ENCODE measurements around the gene TUBB1. TPM values are rescaled to one million over a fixed set of nuclear protein-coding genes. Genes with fewer than 3 reads are reported as not detected.
A peak's percentile ranks its signal among the peaks of the same experiment; 100 is the strongest.

TUBB1 gene
- total and polyA plus RNA-seq, 2 of the 13 experiments (the other 11 are each of a cell fraction or from before 2014, with no cell fraction given): 0.11 to 57.6 TPM

DNA sequence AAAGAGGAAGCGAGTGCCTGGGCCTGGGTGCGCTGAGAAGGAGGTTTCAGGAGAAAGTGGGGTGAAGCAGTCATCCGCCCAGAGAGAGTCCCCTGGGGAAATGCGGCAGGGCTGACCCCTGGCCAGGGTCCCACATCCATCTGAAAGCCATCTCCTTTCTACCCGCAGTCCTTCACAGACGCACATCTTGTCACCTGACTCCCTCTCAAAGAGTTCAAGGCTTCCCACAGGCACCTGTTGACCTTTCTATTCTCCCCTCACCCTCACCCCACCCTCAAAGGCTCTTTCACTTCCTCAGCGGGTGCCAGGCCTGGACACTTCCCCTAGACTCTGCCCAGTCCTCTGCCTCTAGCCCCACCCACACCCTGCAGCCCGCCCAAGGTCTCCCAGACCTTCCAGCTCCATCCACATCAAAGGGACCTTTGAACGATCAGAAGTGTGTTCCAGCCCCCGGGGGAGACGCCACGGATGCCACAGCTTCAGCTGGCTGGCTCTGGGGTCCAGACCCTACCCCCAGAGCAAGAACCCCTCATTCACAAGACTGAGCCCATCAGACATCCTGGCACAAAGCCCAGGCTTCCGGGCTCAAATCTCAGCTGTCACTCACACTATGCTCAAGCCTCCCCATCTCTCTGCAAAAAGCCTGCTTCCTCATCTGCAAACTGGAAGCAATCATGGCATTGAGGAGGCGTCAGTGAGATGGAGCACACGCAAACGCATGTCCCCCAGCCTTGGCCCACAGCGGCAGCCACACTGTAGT lies 14.3 kb upstream of the TUBB1 start (continued):
- TF ChIP-seq MEIS2 (CRISPR knock-in tag; IDR thresholded peaks at IDR 0.05) (peak; percentile 64; the same call in 1 of the 2 replicates), ERF (CRISPR knock-in tag; IDR thresholded peaks at IDR 0.05) (peak; percentile 33; the same call in 1 of the 2 replicates), ZNF572 (CRISPR knock-in tag; IDR thresholded peaks at IDR 0.05) (peak; percentile 99), HMG20B (CRISPR knock-in tag; conservative IDR thresholded peaks at IDR 0.05) (peak; percentile 59), ELF1 (CRISPR knock-in tag; IDR thresholded peaks at IDR 0.05) (peak; percentile 60; the same call in 1 of the 2 replicates), GABPB1 (CRISPR knock-in tag; IDR thresholded peaks at IDR 0.05) (peak; percentile 38; the same call in 1 of the 2 replicates), ZNF788 (CRISPR knock-in tag; IDR thresholded peaks at IDR 0.05; ENCODE audit: borderline replicate concordance) (0 out of 2 replicates have a peak, but pooled peaks have one; percentile 62), HNF4G (IDR thresholded peaks at IDR 0.05; ENCODE audit: borderline replicate concordance, low read depth, low read length) (peak; percentile 37; the same call in 1 of the 2 replicates), HNF4G (CRISPR knock-in tag; IDR thresholded peaks at IDR 0.05; ENCODE audit: borderline replicate concordance, low read depth) (peak; percentile 85; the same call in 1 of the 2 replicates)

DNA sequence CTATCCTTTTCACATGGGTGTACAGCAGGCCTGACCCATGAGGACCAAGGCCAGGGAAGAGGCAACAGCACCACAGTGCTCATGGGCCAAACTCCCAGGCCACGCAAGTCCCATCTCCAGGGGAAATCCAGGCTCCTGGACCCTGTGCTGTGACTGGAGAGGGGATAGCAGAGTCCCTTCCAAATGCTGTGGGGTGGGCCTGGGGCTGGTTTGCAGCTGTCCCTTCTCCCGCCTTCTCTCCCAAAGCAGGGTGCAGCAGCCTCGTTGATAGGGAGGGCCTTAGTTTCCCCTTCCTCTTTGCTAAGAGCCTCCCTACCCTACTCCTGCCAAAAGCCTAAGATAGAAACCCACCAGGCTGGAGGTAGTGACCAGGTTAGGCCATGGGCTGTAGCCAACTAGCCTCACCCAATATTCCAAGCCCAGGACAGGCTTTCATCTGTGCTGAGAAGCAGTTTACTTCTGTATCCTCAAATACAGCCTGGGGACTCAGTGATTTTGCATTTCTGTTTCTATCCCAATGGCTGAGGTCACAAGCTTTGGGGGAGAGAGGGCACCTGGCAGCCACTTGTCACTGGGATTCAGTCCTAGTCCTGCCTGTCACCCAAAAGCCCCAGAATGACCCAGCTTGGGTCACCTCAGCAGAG lies 13.6 kb upstream of the TUBB1 start:
- FAIRE-seq (no peak), DNase-seq (ENCODE audit: low spot score) (no peak), ATAC-seq (peak; percentile 27)
- peak overlapping the region in 1 of 3 experiments; percentile 73; a peak in 1 of 6 replicates for H3K4me3 ChIP-seq (replicated peaks in 1 of 3; ENCODE audit: insufficient read depth in 1 of 3, low read depth in 2 of 3, low read length in 3 of 3)
- intact Hi-C loops (cut with micrococcal nuclease; ENCODE audit: unreplicated experiment) (loop anchor here (1.0 kb wide), 1 partner anchor 11 kb away; no protein-coding TSS in a partner anchor), in situ Hi-C loops (cut with HindIII; ENCODE audit: extremely low pct_ligation_motif_present, low pct_unique_long_range_greater_than_20kb) (no loop called here)
- peaks cover 93% of the 10 kb centered on the region for H3K4me1 ChIP-seq (ENCODE audit: insufficient read depth, low read length)
- WGBS (ENCODE audit: low lambda C conversion rate): 61% methylated on average over 3 of the region's 3 CpGs
- H3K9me3 ChIP-seq (ENCODE audit: low read length): no peaks in the 10 kb centered on the region
- CTCF ChIA-PET (ENCODE audit: low intra/inter-chr PET ratio, low total read pairs): no interaction called here
- peak overlapping the region; percentile 90 for H3K4me2 ChIP-seq (ENCODE audit: low read depth, low read length)
- H2AFZ ChIP-seq (ENCODE audit: low read length): no peak overlapping the region
- peaks cover 2 to 27% of the 10 kb centered on the region in 2 experiments for H3K27me3 ChIP-seq (ENCODE audit: control insufficient read depth in 1 of 2, insufficient read depth in 2 of 2, low read length in 2 of 2)
- H3K36me3 ChIP-seq (replicated peaks in 1 of 2; ENCODE audit: control insufficient read depth in 1 of 2, insufficient read depth in 2 of 2, low read length in 2 of 2): no peaks in the 10 kb centered on the region
- H3K9ac ChIP-seq (ENCODE audit: insufficient read depth, low read depth, low read length): no peak overlapping the region
- H4K20me1 ChIP-seq (ENCODE audit: insufficient read depth, low read length): no peaks in the 10 kb centered on the region
- no TSS peak for BruUV-seq (replicated peaks)
- POLR2A ChIA-PET: interaction anchor here (0.8 to 2.1 kb wide), 7 partner anchors 10 to 27 kb away, joined by 3 to 9 read pairs (median 4); partner anchors contain the start of genes ATP5F1E and NELFCD
- peak overlapping the region; percentile 3 for H3K27ac ChIP-seq (ENCODE audit: extremely low read length, insufficient read depth, low read length)
- H3K79me2 ChIP-seq (ENCODE audit: insufficient read depth, low read length): no peaks in the 10 kb centered on the region
- TF ChIP-seq JUNB (CRISPR knock-in tag; IDR thresholded peaks at IDR 0.05; ENCODE audit: borderline replicate concordance) (no peak), ATRX (CRISPR knock-in tag; IDR thresholded peaks at IDR 0.05; ENCODE audit: borderline replicate concordance) (no peak), ZNF737 (CRISPR knock-in tag; IDR thresholded peaks at IDR 0.05; ENCODE audit: borderline replicate concordance) (0 out of 2 replicates have a peak, but pooled peaks have one; percentile 53), ZNF138 (CRISPR knock-in tag; IDR thresholded peaks at IDR 0.05; ENCODE audit: low read depth) (no peak), ZNF562 (CRISPR knock-in tag; IDR thresholded peaks at IDR 0.05; ENCODE audit: borderline replicate concordance) (no peak), NR1H2 (CRISPR knock-in tag; IDR thresholded peaks at IDR 0.05; ENCODE audit: borderline replicate concordance, low read depth) (no peak)
- TF ChIP-seq, protein P1, sequence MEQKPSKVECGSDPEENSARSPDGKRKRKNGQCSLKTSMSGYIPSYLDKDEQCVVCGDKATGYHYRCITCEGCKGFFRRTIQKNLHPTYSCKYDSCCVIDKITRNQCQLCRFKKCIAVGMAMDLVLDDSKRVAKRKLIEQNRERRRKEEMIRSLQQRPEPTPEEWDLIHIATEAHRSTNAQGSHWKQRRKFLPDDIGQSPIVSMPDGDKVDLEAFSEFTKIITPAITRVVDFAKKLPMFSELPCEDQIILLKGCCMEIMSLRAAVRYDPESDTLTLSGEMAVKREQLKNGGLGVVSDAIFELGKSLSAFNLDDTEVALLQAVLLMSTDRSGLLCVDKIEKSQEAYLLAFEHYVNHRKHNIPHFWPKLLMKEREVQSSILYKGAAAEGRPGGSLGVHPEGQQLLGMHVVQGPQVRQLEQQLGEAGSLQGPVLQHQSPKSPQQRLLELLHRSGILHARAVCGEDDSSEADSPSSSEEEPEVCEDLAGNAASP (CRISPR knock-in tag; IDR thresholded peaks at IDR 0.05; ENCODE audit: borderline replicate concordance): no peak
- TF ChIP-seq, protein P2, sequence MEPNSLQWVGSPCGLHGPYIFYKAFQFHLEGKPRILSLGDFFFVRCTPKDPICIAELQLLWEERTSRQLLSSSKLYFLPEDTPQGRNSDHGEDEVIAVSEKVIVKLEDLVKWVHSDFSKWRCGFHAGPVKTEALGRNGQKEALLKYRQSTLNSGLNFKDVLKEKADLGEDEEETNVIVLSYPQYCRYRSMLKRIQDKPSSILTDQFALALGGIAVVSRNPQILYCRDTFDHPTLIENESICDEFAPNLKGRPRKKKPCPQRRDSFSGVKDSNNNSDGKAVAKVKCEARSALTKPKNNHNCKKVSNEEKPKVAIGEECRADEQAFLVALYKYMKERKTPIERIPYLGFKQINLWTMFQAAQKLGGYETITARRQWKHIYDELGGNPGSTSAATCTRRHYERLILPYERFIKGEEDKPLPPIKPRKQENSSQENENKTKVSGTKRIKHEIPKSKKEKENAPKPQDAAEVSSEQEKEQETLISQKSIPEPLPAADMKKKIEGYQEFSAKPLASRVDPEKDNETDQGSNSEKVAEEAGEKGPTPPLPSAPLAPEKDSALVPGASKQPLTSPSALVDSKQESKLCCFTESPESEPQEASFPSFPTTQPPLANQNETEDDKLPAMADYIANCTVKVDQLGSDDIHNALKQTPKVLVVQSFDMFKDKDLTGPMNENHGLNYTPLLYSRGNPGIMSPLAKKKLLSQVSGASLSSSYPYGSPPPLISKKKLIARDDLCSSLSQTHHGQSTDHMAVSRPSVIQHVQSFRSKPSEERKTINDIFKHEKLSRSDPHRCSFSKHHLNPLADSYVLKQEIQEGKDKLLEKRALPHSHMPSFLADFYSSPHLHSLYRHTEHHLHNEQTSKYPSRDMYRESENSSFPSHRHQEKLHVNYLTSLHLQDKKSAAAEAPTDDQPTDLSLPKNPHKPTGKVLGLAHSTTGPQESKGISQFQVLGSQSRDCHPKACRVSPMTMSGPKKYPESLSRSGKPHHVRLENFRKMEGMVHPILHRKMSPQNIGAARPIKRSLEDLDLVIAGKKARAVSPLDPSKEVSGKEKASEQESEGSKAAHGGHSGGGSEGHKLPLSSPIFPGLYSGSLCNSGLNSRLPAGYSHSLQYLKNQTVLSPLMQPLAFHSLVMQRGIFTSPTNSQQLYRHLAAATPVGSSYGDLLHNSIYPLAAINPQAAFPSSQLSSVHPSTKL (CRISPR knock-in tag; IDR thresholded peaks at IDR 0.05): no peak
